Natural killer cell treated with Interleukin-12 subunit alpha and Interleukin-12 subunit beta and Interleukin-15 and Interleukin-18, amount 100 ng/mL, for 72 hours (primary cell): ENCODE measurements around the gene NFIB. TPM values are rescaled to one million over a fixed set of nuclear protein-coding genes. Genes with fewer than 3 reads are reported as not detected.

Source experiments
- ATAC-seq, 2 donors: fragments of 150-1000 bp; cut with Tn5 transposase in 1 of 2; sonication (Bioruptor Pico), chemical (Tn5 transposase) in 1 of 2; 2 replicates each; pipeline ENCODE4 v1.10.0; 2021
- DNase-seq: peaks from one replicate; pipeline ENCODE4 v3.0.0; 2022; ENCODE audit warnings: low spot score
- H3K27ac Mint-ChIP-seq, 2 donors: 1 replicate in 1 of 2; 2 replicates in 1 of 2; pipeline ENCODE4 v1.8.0; 2022; ENCODE audit warnings: mixed read lengths in 2 of 2, mild to moderate bottlenecking in 1 of 2, moderate library complexity in 1 of 2
- H3K27me3 Mint-ChIP-seq, 2 donors: 1 replicate in 1 of 2; 2 replicates in 1 of 2; pipeline ENCODE4 v1.8.0; 2022; ENCODE audit warnings: mixed read lengths in 2 of 2
- H3K36me3 Mint-ChIP-seq: one replicate; pipeline ENCODE4 v1.8.0; 2022; ENCODE audit warnings: mixed read lengths
- H3K4me1 Mint-ChIP-seq, 2 donors: 1 replicate in 1 of 2; 2 replicates in 1 of 2; pipeline ENCODE4 v1.8.0; 2022; ENCODE audit warnings: low read depth in 2 of 2, mixed read lengths in 2 of 2, mild to moderate bottlenecking in 1 of 2
- H3K4me3 Mint-ChIP-seq: one replicate; pipeline ENCODE4 v1.8.0; 2022; ENCODE audit warnings: mixed read lengths
- H3K9me3 Mint-ChIP-seq: 2 replicates; pipeline ENCODE4 v1.8.0; 2022; ENCODE audit warnings: mixed read lengths
- total RNA-seq, 2 donors: library from RNA; stranded (reverse); gene quantifications; one replicate each; pipeline ENCODE4 v1.2.3, GENCODE V29; 2022

The NFIB gene
- total RNA-seq, 2 donors from 2014 or later, result not detected

DNA sequence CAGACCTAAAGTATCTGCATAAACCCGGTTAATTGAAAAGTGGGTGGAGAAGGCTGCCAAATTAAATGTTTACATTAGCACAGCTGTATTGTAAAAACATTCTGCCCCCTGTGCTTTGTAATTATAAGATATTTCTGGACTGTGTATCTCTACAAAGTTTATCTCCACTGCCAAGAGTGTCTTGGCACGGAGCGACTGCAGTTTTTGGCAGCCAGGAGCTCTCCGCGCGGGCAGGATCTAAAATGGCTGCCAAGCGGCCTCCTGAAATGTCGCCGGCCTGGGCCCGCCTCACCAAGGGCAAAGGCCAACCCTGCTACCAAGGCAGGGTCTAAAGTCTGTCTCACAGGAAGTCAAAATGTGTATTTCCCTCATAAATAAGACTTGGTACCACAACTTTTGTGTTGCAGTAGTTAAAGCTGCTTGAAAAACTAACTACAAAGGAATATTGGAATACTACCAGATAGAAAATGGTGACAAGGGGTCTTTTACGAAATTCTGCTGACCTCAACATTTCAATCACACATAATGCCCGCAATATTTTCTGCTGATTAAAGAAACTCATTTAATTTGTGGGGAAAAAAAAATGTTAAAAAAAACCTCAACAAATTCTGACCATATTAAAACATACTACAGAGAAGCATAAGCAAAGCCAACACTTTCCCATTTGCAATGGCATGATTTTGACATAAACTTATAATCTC is 110.4 kb downstream of the NFIB start:
- no peak for DNase-seq
- no peak overlapping the region for H3K27ac Mint-ChIP-seq
- H3K9me3 Mint-ChIP-seq, result peaks cover 13% of the 10 kb centered on the region
- no peaks in the 10 kb centered on the region for H3K4me1 Mint-ChIP-seq
- no peaks in the 10 kb centered on the region for H3K27me3 Mint-ChIP-seq
- no peak overlapping the region for H3K4me3 Mint-ChIP-seq
- H3K36me3 Mint-ChIP-seq, result no peaks in the 10 kb centered on the region
- no peak for ATAC-seq

DNA sequence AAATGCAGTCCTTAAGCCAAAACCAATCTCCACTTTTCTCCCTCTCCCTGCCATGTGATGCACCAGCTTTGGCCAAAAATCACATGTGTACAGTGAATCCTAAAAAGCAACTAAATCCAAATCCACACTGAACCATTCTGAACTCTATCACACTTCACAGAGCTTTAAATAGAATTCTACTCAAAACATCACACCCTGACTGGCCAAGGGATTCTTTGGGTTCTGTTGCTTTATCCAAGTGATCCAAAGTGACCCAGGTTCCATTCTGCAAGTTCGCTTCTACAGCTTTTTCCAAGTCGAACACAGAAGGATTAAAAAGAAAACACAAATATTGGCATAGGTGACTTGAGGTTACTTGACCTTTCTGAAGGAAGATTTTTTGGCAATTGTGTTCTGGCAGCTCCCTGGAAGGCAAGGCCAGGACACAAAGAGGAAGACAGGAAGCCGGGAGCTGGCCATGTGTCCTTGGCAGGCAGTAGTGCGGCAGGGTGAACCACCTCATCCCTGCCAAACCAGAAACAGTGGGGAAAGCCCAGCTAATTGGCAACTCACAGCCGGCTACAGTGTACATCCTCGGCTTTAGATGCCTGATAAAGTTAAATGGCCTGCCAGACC is 115.0 kb downstream of the NFIB start:
- DNase-seq (no peak), ATAC-seq (no peak)
- no peaks in the 10 kb centered on the region for H3K4me1 Mint-ChIP-seq
- H3K9me3 Mint-ChIP-seq, result peaks cover 10% of the 10 kb centered on the region
- no peak overlapping the region for H3K27ac Mint-ChIP-seq
- no peaks in the 10 kb centered on the region for H3K36me3 Mint-ChIP-seq
- no peaks in the 10 kb centered on the region for H3K27me3 Mint-ChIP-seq
- H3K4me3 Mint-ChIP-seq, result no peak overlapping the region

DNA sequence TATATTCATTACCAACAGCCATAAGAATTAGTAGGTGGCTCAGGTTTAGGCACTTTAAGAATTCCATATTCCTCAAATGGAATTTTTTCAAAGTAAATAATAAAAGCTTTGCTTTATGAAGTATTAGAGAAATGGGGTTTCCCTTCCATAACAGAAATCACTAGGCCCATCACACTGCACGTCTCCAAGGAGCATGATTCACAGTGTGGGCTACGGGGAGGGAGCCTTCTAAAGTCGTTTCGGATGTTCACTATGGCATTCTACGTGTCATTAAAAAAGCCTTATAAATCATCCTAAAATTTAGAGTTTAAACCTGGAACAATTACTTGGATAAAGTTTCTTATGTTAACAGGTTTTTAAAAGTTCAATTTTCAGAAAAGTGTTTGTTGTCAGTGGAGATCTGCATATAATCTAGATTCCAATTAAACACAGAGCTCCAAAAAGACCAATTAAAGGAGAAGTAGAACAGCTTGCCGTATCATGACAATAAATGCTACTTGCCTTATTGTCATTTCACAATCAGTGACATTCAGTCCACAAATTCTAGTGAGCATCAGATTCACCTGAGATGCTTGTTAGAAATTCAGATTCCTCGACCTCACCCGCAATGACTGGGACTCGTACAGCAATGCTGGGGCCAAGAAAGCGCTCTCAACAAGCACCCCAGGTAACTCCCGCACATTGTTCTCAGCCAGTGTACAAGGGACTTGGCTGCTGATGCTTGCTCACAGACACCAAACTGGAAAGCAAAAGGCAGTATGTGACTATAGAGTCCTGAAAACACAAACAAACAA is 115.7 kb downstream of the NFIB start:
- DNase-seq (no peak), ATAC-seq (no peak)
- H3K4me1 Mint-ChIP-seq, result no peaks in the 10 kb centered on the region

DNA sequence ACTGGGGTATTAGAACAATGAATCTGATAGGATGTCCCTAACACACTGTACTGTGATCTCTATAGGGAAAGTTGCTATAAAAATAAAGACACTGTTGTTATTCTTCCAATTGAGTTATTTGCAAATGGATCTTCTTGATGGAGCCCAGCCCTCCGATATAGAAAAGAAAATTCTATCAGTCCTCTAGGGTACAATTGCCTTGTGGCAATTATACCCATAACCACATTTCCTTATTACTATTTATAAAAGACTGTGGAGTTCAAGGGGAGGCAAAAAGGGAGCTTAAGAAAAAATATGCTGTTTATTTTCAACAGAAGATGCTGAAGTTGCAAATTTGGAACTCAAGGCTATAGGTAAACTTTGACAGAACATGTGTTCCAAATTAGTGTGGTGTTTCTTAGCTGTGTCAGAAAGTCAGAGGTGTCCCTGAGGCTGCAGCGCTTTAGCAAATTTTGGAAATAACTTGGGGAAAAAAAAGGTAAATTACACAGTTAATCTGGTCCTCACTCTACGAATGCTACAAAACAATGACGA is 116.5 kb downstream of the NFIB start:
- ATAC-seq (no peak), DNase-seq (no peak)
- Mint-ChIP-seq H3K27me3 (no peaks in the 10 kb centered on the region), H3K36me3 (no peaks in the 10 kb centered on the region), H3K27ac (no peak overlapping the region), H3K4me3 (no peak overlapping the region), H3K9me3 (peaks cover 13% of the 10 kb centered on the region), H3K4me1 (no peaks in the 10 kb centered on the region)

More for the DNA sequence above, 115.7 kb downstream of the NFIB start:
- peaks cover 13% of the 10 kb centered on the region for H3K9me3 Mint-ChIP-seq
- H3K27ac Mint-ChIP-seq, result no peak overlapping the region
- no peaks in the 10 kb centered on the region for H3K36me3 Mint-ChIP-seq
- H3K27me3 Mint-ChIP-seq, result no peaks in the 10 kb centered on the region
- no peak overlapping the region for H3K4me3 Mint-ChIP-seq

DNA sequence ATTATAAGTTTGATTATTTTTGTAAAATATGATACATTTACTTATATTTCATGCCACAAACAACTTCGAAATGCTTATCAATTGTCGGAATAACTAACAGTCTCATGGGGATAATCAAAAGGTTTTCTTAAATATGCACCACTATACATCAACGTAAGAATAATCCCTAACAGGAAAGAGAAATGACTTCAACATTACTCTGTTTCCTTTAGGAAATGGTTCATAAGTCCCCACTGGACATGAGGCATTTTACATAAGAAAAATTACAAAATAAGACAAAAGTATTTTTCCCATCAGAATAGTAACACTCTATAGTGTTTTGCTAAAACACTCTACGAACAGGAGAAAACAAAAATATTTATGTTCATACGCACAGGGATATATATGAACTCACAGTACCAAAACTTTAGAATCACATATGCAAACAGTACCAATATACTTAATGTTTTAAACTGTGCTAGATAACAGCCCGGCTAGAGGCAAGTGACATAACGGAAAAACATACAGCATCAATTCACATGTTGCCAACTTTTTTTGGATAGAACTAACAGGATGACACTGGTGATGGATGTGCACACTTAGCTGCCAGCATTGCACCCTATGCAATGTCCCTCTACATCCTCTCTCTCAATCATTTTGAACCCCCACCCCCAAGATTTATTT is 120.5 kb downstream of the NFIB start:
- Mint-ChIP-seq H3K27me3 (no peaks in the 10 kb centered on the region), H3K4me3 (no peak overlapping the region), H3K4me1 (no peaks in the 10 kb centered on the region), H3K27ac (no peak overlapping the region), H3K9me3 (peaks cover 3% of the 10 kb centered on the region), H3K36me3 (no peaks in the 10 kb centered on the region)
- DNase-seq (no peak), ATAC-seq (no peak)

DNA sequence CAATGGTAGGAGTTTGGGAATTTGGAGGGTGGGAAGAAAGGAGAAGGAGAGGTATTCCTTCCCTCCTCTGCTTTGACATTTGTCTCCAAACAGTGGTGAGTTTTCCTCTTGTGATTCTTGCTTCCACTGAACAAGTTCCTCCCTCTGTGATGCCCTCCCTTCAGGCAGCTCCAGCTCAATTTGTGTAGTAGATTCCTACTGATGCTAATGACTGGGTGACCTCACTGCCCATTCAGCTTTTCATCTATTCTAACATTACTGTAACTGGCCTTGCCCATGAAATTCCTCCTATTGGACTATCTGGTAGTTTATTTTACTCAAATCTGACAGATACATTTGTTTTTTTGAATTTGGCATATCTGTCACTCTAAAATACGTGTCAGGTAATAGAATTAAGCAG is 121.4 kb downstream of the NFIB start:
- H3K27me3 Mint-ChIP-seq, result no peaks in the 10 kb centered on the region
- H3K9me3 Mint-ChIP-seq, result peaks cover 3% of the 10 kb centered on the region
- H3K4me1 Mint-ChIP-seq, result no peaks in the 10 kb centered on the region
- no peaks in the 10 kb centered on the region for H3K36me3 Mint-ChIP-seq
- no peak for ATAC-seq
- H3K27ac Mint-ChIP-seq, result no peak overlapping the region
- H3K4me3 Mint-ChIP-seq, result no peak overlapping the region
- no peak for DNase-seq

DNA sequence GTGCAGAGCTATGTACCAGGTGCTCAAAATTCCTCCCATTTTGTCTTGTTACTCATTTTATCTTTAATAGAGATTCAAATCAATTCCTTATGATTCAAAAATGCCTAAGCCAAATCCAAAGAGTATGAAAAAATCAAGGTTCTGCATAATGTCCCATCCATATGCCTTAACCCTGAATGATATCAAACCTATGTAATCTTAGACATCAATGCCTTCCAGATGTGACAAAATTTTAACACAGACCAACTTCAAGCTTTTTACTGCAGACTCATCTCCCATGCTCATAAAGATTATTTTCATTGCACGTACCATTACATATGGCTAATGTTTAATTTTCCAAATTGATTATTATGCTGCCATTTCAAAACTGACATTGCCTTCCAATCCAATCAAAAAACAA is 122.4 kb downstream of the NFIB start:
- ATAC-seq, result no peak
- DNase-seq, result no peak
- Mint-ChIP-seq H3K36me3 (no peaks in the 10 kb centered on the region), H3K4me3 (no peak overlapping the region), H3K4me1 (no peaks in the 10 kb centered on the region), H3K9me3 (peaks cover 6% of the 10 kb centered on the region), H3K27me3 (no peaks in the 10 kb centered on the region), H3K27ac (no peak overlapping the region)

DNA sequence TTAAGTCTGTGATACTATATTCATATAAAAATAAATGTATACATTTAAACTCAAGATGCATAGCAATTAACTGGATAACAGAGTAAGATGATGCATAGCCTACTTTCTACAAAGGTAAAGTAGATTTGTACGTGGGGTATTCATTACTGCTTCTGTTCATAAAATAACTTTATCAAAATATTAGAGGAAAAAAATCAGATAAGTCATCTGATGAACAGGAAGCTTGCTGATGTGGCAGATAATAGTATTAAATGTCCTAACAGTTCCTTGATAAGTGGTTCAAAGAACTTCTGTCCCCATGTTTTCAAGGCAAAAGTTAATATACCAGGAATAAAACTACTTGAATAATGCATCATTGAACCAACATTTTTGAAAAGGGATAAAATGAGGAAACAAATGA is 123.7 kb downstream of the NFIB start:
- H3K36me3 Mint-ChIP-seq, result no peaks in the 10 kb centered on the region

DNA sequence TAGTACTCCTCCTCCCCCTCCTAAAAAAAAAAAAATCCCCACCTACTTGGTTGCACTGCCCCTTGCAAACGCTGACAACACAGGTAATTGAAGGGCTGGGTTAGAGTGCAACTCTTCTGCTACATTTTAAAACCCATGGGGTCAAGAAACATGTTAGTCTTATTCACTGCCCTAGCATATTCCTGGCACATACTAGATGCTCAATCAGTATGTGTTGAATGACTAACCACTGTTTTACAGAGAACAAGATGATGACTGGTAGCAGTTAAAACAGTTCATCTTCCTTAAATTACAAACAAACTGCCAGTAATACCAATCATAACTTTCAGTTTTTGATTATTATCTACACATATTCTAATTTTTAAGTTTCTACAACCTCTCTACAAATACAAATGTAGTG is 124.4 kb downstream of the NFIB start:
- Mint-ChIP-seq H3K27ac (no peak overlapping the region), H3K27me3 (no peaks in the 10 kb centered on the region), H3K36me3 (no peaks in the 10 kb centered on the region), H3K4me3 (no peak overlapping the region), H3K9me3 (peaks cover 6% of the 10 kb centered on the region), H3K4me1 (no peaks in the 10 kb centered on the region)
- DNase-seq (no peak), ATAC-seq (no peak)

More for the DNA sequence above, 123.7 kb downstream of the NFIB start:
- no peaks in the 10 kb centered on the region for H3K4me1 Mint-ChIP-seq
- ATAC-seq, result no peak
- H3K27me3 Mint-ChIP-seq, result no peaks in the 10 kb centered on the region
- H3K4me3 Mint-ChIP-seq, result no peak overlapping the region
- no peak overlapping the region for H3K27ac Mint-ChIP-seq
- no peak for DNase-seq
- peaks cover 6% of the 10 kb centered on the region for H3K9me3 Mint-ChIP-seq

DNA sequence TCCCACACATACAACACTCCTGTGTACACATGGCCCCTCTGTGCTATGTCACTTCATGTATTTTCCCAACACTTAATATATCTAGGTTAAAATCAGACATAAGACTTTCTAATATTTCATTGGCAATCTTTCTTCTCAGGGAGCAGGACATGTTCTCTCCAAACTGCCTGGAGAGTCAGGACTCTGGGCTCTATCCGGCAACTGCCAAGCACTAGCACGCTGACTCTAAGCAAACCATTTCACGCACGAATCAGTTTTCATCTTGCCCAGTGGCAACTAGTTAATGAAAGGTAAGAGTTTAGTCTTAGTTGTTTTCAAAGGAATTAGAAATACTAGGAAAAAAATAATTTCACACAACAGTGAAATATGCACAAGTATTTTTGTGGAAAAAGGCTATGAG is 124.8 kb downstream of the NFIB start:
- Mint-ChIP-seq H3K4me3 (no peak overlapping the region), H3K36me3 (no peaks in the 10 kb centered on the region), H3K4me1 (no peaks in the 10 kb centered on the region), H3K9me3 (peaks cover 6% of the 10 kb centered on the region), H3K27me3 (no peaks in the 10 kb centered on the region), H3K27ac (no peak overlapping the region)
- no peak for ATAC-seq
- DNase-seq, result no peak

DNA sequence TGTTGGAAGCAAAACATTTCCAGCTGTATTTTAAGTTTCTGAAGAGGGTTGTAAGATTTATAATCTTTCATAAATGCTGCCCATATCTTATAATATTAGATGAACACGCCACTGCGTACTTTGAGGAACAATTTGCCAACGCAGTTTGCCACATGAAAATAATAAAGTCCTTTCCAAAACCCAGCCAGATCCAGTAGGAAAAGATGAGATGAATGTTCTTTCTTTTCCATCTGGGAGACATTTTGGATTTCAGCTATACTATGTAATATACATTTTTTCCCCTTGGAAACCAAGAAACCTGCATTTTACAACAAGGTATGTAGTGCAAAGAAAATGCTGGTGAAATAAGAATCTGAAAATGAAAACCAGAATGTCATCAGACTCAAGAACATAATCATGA is 125.4 kb downstream of the NFIB start:
- Mint-ChIP-seq H3K27me3 (no peaks in the 10 kb centered on the region), H3K9me3 (peaks cover 3% of the 10 kb centered on the region), H3K36me3 (no peaks in the 10 kb centered on the region), H3K4me1 (no peaks in the 10 kb centered on the region), H3K27ac (no peak overlapping the region), H3K4me3 (no peak overlapping the region)
- DNase-seq (no peak), ATAC-seq (no peak)

DNA sequence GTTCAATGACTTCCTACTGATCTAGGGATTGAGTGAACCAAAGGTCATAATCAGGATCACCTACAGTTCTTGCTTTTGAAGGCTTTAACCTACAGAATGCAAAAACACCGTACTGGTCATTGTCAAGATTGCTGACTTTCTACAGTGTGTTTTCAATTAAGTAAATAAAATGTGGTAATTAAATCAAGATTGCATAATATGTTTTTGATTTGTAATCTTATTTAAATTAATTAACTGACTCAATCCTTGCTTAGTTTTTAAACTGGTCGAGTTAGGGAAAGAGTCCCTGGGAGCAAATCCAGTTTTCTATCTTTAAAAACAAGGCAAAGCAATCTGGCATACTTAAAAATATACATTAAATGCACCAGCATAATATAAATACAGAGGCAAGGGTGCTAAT is 125.9 kb downstream of the NFIB start:
- Mint-ChIP-seq H3K36me3 (no peaks in the 10 kb centered on the region), H3K9me3 (peaks cover 3% of the 10 kb centered on the region), H3K27me3 (no peaks in the 10 kb centered on the region), H3K4me3 (no peak overlapping the region), H3K4me1 (no peaks in the 10 kb centered on the region), H3K27ac (no peak overlapping the region)
- ATAC-seq (no peak), DNase-seq (no peak)

DNA sequence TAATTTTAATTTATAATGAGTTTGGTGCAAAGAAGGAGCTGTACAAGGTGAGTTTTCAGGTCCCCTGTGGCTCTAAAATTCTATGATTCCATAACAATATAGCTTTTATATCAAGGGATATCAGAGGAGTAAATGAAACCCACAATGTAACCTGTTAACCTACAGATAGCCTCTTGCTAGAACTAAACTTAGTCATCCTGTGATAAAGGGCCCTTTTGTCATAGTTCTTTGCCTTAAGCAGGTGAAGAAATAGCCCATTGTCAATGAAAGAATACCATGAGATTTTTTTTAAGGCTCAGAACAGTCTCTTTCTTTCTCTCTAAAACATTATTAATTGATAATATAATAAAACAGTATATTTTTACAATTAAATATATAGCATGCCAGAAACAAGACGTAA is 127.8 kb downstream of the NFIB start:
- H3K36me3 Mint-ChIP-seq, result no peaks in the 10 kb centered on the region
- DNase-seq, result no peak
- H3K27me3 Mint-ChIP-seq, result no peaks in the 10 kb centered on the region
- H3K9me3 Mint-ChIP-seq, result peaks cover 3% of the 10 kb centered on the region
- H3K4me1 Mint-ChIP-seq, result no peaks in the 10 kb centered on the region
- no peak for ATAC-seq
- H3K4me3 Mint-ChIP-seq, result no peak overlapping the region
- no peak overlapping the region for H3K27ac Mint-ChIP-seq

DNA sequence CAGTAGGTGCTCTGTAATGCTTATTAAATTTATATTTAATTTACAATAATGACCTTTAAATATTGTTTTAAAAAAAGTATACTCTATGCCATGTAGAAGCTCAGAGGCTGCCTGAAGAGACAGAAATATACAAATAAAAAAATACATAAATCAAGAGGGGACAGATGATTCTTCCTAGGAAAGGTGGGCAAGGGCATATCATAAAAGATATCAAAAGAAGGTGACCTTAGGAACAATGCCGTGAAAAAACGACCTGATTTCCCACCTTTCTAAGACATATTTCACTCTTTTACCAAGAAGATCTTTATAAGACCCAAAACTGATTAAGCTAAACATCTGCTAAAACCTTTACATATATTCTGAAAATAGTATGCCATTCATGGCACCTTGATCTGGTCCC is 128.9 kb downstream of the NFIB start:
- H3K36me3 Mint-ChIP-seq, result no peaks in the 10 kb centered on the region
- ATAC-seq (no peak), DNase-seq (no peak)
- no peak overlapping the region for H3K4me3 Mint-ChIP-seq
- no peak overlapping the region for H3K27ac Mint-ChIP-seq
- H3K4me1 Mint-ChIP-seq, result no peaks in the 10 kb centered on the region
- H3K9me3 Mint-ChIP-seq, result peaks cover 3% of the 10 kb centered on the region
- no peaks in the 10 kb centered on the region for H3K27me3 Mint-ChIP-seq
